Neural progenitor cell (in vitro differentiated cells): Measurements from ENCODE around the gene ABI3BP. TPM values are rescaled to one million over a fixed set of nuclear protein-coding genes. Genes with fewer than 3 reads are reported as not detected.

ENCODE experiments used
- DNase-seq: peaks from one replicate; pipeline ENCODE4 v3.0.0-alpha.2; 2016; ENCODE audit warnings: low spot score
- H2AFZ ChIP-seq: fragments of 200-600 bp; sonication (generic); replicated peaks from 2 replicates; pipeline ENCODE4 v1.6.1; 2016; ENCODE audit warnings: antibody characterized with exemption
- H3F3A ChIP-seq: fragments of 200-600 bp; sonication (generic); 2 replicates; pipeline ENCODE4 v1.6.1; 2016; ENCODE audit warnings: antibody characterized with exemption, low read depth
- H3K27ac ChIP-seq: fragments of 200-600 bp; sonication (generic); 2 replicates; pipeline ENCODE4 v1.5.1; 2016; ENCODE audit warnings: mild to moderate bottlenecking
- H3K27me3 ChIP-seq: fragments of 200-600 bp; sonication (generic); 2 replicates; pipeline ENCODE4 v1.6.1; 2016; ENCODE audit warnings: mild to moderate bottlenecking, moderate library complexity
- H3K36me3 ChIP-seq: fragments of 200-600 bp; sonication (generic); 2 replicates; pipeline ENCODE4 v1.5.1; 2016
- H3K4me1 ChIP-seq: fragments of 200-600 bp; sonication (generic); 2 replicates; pipeline ENCODE4 v1.6.1; 2016; ENCODE audit warnings: mixed run types
- H3K4me2 ChIP-seq: fragments of 200-600 bp; sonication (generic); 2 replicates; pipeline ENCODE4 v1.6.1; 2016
- H3K4me3 ChIP-seq: fragments of 200-600 bp; sonication (generic); 2 replicates; pipeline ENCODE4 v1.5.1; 2016
- H3K79me2 ChIP-seq: fragments of 200-600 bp; sonication (generic); 2 replicates; pipeline ENCODE4 v1.6.1; 2016; ENCODE audit warnings: low read depth
- H3K9ac ChIP-seq: fragments of 200-600 bp; sonication (generic); 2 replicates; pipeline ENCODE4 v1.6.1; 2016
- H3K9me3 ChIP-seq: fragments of 200-600 bp; sonication (generic); 2 replicates; pipeline ENCODE4 v1.5.1; 2016; ENCODE audit warnings: low read depth
- H4K20me1 ChIP-seq: fragments of 200-600 bp; sonication (generic); 2 replicates; pipeline ENCODE4 v1.6.1; 2016; ENCODE audit warnings: low read depth
- H3K27ac Mint-ChIP-seq: 3 replicates; pipeline ENCODE4 v1.8.0; 2021; ENCODE audit warnings: mixed read lengths
- H3K27me3 Mint-ChIP-seq: 2 replicates; pipeline ENCODE4 v1.8.0; 2022; ENCODE audit warnings: low read depth, mild to moderate bottlenecking, inconsistent platforms, moderate library complexity, mixed read lengths; ENCODE audit not compliant: insufficient read depth
- H3K36me3 Mint-ChIP-seq: 3 replicates; pipeline ENCODE4 v1.8.0; 2021; ENCODE audit warnings: mixed read lengths
- H3K4me1 Mint-ChIP-seq: 3 replicates; pipeline ENCODE4 v1.8.0; 2021; ENCODE audit warnings: mixed read lengths
- H3K4me3 Mint-ChIP-seq: 3 replicates; pipeline ENCODE4 v1.8.0; 2021; ENCODE audit warnings: mild to moderate bottlenecking, moderate library complexity, mixed read lengths
- H3K9me3 Mint-ChIP-seq: 3 replicates; pipeline ENCODE4 v1.8.0; 2020; ENCODE audit warnings: mixed read lengths
- CTCF ChIP-seq: fragments of 200-600 bp; sonication (generic); IDR thresholded peaks from 2 replicates; pipeline ENCODE4 v1.5.1; 2017; ENCODE audit warnings: antibody characterized with exemption, mild to moderate bottlenecking
- EZH2 ChIP-seq: fragments of 200-600 bp; sonication (generic); IDR thresholded peaks from 2 replicates; pipeline ENCODE4 v1.6.1; 2017; ENCODE audit warnings: antibody characterized with exemption, mild to moderate bottlenecking, moderate library complexity
- EZH2phosphoT487 ChIP-seq: fragments of 200-600 bp; sonication (generic); IDR thresholded peaks from 2 replicates; pipeline ENCODE4 v1.6.1; 2017; ENCODE audit warnings: antibody characterized with exemption
- total RNA-seq: library from RNA; depleted of rRNA; stranded (reverse); fragments of >200 nt; gene quantifications from 2 replicates; pipeline ENCODE4 v1.2.3, GENCODE V29; 2015; ENCODE audit warnings: low replicate concordance

Gene ABI3BP
- total RNA-seq, 1 donor from 2014 or later: not detected

- Mint-ChIP-seq H3K27me3 (no peaks in the 10 kb centered on the region), H3K36me3 (no peaks in the 10 kb centered on the region), H3K27ac (no peak overlapping the region), H3K4me1 (peaks cover 3% of the 10 kb centered on the region), H3K4me3 (no peak overlapping the region), H3K9me3 (peaks cover 4% of the 10 kb centered on the region)
- Histone ChIP-seq H3K9me3 (no peaks in the 10 kb centered on the region), H3K4me2 (no peak overlapping the region), H3K4me3 (no peak overlapping the region), H3K4me1 (no peaks in the 10 kb centered on the region), H3K36me3 (no peaks in the 10 kb centered on the region), H4K20me1 (no peaks in the 10 kb centered on the region), H2AFZ (no peak overlapping the region), H3K9ac (no peak overlapping the region), H3K79me2 (no peaks in the 10 kb centered on the region), H3K27me3 (peaks cover 42% of the 10 kb centered on the region), H3F3A (peaks cover 1% of the 10 kb centered on the region), H3K27ac (no peak overlapping the region)
- no peak for TF ChIP-seq EZH2
- no peak for TF ChIP-seq CTCF
- TF ChIP-seq EZH2phosphoT487: no peak
- DNase-seq: no peak
Measured at GRCh38 chr3:100703865-100704264, 289.4 kb downstream of the ABI3BP start.

GRCh38 chr3:100702980-100703345 lies 290.3 kb downstream of the ABI3BP start:
- no peaks in the 10 kb centered on the region for H3K27me3 Mint-ChIP-seq

GRCh38 chr3:100702082-100702979 lies 290.9 kb downstream of the ABI3BP start:
- TF ChIP-seq EZH2phosphoT487 (no peak), CTCF (no peak), EZH2 (no peak)
- H3K4me3 ChIP-seq: no peak overlapping the region
- H3K4me1 Mint-ChIP-seq: no peaks in the 10 kb centered on the region
- no peaks in the 10 kb centered on the region for H3K9me3 Mint-ChIP-seq
- no peak overlapping the region for H3K27ac ChIP-seq
- no peak overlapping the region for H3K4me2 ChIP-seq
- H2AFZ ChIP-seq: no peak overlapping the region
- no peaks in the 10 kb centered on the region for H3K4me1 ChIP-seq
- H3K4me3 Mint-ChIP-seq: no peak overlapping the region
- H3K27me3 ChIP-seq: peaks cover 33% of the 10 kb centered on the region
- H3K36me3 Mint-ChIP-seq: no peaks in the 10 kb centered on the region
- H3K9me3 ChIP-seq: no peaks in the 10 kb centered on the region
- no peak for DNase-seq
- no peaks in the 10 kb centered on the region for H3K27me3 Mint-ChIP-seq
- no peaks in the 10 kb centered on the region for H3K79me2 ChIP-seq
- no peak overlapping the region for H3K9ac ChIP-seq
- H3K27ac Mint-ChIP-seq: no peak overlapping the region
- no peaks in the 10 kb centered on the region for H3F3A ChIP-seq
- H3K36me3 ChIP-seq: no peaks in the 10 kb centered on the region
- no peaks in the 10 kb centered on the region for H4K20me1 ChIP-seq

More at GRCh38 chr3:100702980-100703345, 290.3 kb downstream of the ABI3BP start:
- Histone ChIP-seq H2AFZ (no peak overlapping the region), H3K36me3 (no peaks in the 10 kb centered on the region), H3K9ac (no peak overlapping the region), H3K79me2 (no peaks in the 10 kb centered on the region), H4K20me1 (no peaks in the 10 kb centered on the region), H3K4me2 (no peak overlapping the region), H3K27ac (no peak overlapping the region), H3K4me3 (no peak overlapping the region), H3F3A (no peaks in the 10 kb centered on the region), H3K4me1 (no peaks in the 10 kb centered on the region), H3K27me3 (peaks cover 40% of the 10 kb centered on the region), H3K9me3 (no peaks in the 10 kb centered on the region)
- no peaks in the 10 kb centered on the region for H3K36me3 Mint-ChIP-seq
- H3K27ac Mint-ChIP-seq: no peak overlapping the region
- no peak overlapping the region for H3K4me3 Mint-ChIP-seq
- TF ChIP-seq EZH2 (no peak), CTCF (no peak), EZH2phosphoT487 (no peak)
- no peak for DNase-seq
- no peaks in the 10 kb centered on the region for H3K9me3 Mint-ChIP-seq
- H3K4me1 Mint-ChIP-seq: no peaks in the 10 kb centered on the region
